NOMO-1 (cell line): ENCODE data around the gene LMCD1.
A peak's percentile ranks its signal among the peaks of the same experiment; 100 is the strongest.

Source experiments
- DNase-seq, 2 experiments: peaks; one replicate each; lab custom pipeline; 2025; ENCODE audit not compliant: unreplicated experiment in 2 of 2; lab: John Stamatoyannopoulos, UW

The LMCD1 gene

GRCh38 chr3:8608041-8608790, 106.6 kb downstream of the LMCD1 start:
- no peak for DNase-seq

GRCh38 chr3:8608791-8609467, 107.3 kb downstream of the LMCD1 start:
- no peak for DNase-seq

DNA sequence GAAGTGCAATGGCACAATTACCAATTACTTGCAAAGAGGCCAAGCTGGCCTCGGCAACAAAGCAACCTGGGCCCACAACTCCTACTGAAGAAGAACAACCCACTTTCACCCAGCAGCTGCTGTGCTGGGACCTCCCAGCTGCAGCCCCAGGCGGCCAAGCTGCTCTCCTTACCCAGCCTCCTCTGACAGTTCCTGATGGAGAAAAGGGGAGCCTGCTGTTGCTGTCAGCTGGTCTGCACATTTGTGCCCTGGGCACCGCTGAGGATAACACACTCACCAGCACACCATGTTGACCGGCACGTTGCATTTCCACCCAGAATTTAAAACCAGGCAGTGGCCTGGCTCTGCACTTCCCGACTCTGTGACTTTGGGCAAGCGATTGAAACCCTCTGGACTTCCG, 109.3 kb downstream of the LMCD1 start:
- DNase-seq: no peak

DNA sequence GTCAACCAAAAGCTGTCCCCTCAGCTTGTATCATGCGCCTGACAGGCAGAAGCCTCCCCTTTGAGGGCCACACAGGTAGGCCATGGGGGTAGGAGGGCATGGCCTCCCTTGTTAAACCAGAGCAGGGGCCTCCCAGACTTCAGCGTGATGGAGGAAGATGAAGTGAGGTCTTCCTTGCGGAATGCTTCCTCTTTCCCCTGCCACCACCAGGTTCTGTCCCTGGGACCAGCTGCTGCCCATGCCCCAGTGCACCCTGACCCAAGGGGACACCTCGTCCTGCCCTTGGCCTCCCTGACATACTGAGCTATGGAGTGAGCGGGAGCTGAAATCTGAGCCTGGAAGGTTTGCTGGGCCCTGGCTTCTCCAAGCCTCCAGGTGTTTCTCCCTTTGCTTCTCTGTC, 116.3 kb downstream of the LMCD1 start:
- no peak for DNase-seq

GRCh38 chr3:8618950-8619349, 117.3 kb downstream of the LMCD1 start:
- no peak for DNase-seq

DNA sequence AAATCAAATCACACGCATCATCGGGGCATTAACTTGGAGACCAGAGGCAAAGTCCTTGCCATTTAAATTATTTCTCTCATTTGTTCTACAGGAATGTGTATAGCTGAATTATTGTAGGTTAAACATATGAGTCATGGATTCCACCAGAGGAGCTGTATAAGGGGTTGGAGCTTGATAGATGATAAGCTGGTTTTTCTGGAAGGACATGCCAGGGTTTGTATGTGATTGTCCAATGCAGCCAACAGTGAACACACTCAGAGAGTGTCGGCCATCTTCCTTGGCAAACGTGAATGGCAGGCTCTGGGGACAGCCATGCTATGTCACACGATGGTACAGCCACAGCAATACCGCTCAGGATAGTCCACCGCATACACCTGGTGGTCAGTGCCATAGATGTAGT, 117.9 kb downstream of the LMCD1 start:
- DNase-seq: no peak

DNA sequence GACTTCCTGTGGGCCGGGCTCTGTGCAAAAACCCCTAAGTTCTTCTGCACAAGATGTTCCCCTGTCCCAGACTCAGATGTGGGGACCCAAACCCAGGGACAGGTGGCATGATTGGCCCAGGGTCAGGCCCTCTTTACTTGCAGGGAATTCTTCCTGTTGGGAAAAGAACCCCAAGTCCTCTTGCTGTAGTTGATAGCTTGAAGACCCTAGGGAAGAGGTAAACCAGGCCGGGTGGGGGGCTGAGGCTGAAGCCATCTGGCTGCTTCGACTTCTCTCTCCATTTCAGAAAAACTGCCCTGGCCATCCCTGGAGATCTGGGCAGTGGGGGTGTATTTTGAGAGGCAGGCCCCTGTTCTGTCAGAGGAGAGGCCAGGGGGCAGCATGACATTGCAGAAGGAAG, 119.5 kb downstream of the LMCD1 start:
- DNase-seq: no peak

DNA sequence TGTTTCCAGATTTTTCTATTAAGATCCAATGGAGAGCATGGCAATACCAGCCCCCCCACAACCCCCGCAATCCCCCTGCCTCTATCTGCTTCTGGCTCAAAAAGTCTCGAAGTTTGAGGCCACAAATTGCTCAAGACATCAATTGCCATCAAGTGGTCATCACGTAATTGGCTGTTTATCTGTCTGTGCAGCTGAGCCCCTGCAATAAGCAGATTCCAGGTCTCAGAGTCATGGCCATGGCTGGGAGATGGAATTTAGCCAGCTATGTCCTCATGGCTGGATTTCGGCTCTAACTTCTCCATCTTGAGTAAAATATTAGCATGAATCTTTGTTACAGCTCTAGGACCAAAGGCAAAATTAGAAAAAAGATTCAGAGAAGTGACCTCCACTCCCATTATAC, 120.2 kb downstream of the LMCD1 start:
- DNase-seq: no peak

DNA sequence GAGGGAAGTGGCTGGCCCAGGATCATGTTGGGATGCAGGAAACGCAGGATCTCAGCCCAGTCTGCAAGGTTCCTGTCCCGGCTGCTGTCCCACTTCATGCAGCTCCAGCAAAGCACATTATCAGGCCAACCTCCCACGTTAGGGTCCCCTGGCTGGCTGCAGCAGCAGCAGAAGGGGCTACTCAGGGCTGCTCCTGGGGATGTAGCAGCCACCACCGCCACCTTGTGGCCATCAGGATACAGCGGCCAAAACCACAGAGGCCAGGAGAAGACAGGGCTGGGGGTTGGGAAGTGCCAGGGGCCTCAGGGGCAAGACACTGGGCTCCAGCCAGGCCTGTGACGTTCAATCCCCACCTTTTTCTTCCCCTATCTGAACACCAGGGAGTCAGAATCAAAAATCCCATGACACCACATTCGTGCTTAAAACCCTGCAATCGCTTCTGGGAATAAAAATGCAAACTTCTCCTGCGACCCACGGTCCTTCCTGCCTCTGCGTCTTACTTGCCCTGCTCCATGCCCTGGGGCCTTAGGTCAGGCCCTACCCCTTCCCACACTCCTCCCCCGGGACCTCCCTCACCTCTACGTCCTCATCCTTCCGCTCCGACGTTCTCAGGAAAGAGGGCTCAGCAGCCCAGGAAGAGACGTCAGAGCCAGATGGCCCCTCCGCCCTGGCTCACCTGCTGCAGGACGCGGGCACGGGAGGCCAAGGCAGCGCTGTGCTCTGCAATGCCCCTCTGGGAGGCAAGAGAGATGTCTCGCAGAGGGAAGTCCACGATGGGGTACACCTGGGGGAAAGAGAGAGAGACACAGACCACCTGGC, 121.5 kb downstream of the LMCD1 start:
- DNase-seq: peak; percentile 12 to 49

GRCh38 chr3:8623741-8624140, 122.1 kb downstream of the LMCD1 start:
- DNase-seq: no peak
